SK-MEL-5 (cell line): Measurements from ENCODE around the gene PAPLN. TPM values are rescaled to one million over a fixed set of nuclear protein-coding genes. Genes with fewer than 3 reads are reported as not detected.

Source experiments
- DNase-seq: peaks from one replicate; pipeline ENCODE4 v3.0.0-alpha.2; 2016; ENCODE audit warnings: low read depth, low spot score
- in situ Hi-C: cut with HindIII; loops from 2 replicates; pipeline ENCODE4 v1.10.0; 2016; ENCODE audit warnings: low sequenced_read_pairs, high pct_unique_total_duplicates, low pct_unique_long_range_greater_than_20kb
- total RNA-seq: library from RNA; depleted of rRNA; stranded (reverse); fragments of >200 nt; shearing (Covaris generic); gene quantifications from 2 replicates; pipeline ENCODE4 v1.2.3, GENCODE V29; 2014

The PAPLN gene
- total RNA-seq, 1 experiment from 2014 or later: not detected

DNA sequence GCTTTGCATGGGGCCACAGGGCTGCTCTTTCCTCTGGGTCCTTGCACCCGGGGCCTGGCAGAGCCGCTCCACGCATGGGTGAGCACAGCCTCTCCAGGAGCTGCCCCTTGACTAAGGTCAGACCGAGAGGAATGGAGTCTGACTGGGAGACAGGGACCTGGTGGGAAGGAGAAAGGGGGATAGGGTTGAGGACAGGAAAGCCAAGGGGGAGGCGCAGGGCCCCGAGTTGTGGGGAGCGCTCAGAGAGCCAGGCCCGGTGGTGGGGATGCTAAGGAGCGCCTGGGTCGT lies 16.0 kb downstream of the PAPLN start:
- DNase-seq: no peak
- in situ Hi-C loops: no loop called here

DNA sequence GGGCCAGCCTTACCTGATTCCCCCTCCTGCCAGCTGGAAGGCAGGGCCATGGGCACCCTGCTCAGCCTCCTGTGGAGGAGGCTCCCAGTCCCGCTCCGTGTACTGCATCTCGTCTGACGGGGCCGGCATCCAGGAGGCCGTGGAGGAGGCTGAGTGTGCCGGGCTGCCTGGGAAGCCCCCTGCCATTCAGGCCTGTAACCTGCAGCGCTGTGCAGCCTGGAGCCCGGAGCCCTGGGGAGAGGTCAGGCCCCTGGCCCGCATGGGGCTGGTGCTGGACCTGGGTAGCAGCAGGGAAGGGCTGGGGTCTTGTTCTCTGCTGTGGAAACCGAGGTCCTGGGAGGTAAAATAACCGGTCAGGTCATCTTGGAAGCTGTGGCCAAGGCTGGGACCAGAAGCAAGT lies 16.4 kb downstream of the PAPLN start:
- in situ Hi-C loops: no loop called here
- DNase-seq: no peak

DNA sequence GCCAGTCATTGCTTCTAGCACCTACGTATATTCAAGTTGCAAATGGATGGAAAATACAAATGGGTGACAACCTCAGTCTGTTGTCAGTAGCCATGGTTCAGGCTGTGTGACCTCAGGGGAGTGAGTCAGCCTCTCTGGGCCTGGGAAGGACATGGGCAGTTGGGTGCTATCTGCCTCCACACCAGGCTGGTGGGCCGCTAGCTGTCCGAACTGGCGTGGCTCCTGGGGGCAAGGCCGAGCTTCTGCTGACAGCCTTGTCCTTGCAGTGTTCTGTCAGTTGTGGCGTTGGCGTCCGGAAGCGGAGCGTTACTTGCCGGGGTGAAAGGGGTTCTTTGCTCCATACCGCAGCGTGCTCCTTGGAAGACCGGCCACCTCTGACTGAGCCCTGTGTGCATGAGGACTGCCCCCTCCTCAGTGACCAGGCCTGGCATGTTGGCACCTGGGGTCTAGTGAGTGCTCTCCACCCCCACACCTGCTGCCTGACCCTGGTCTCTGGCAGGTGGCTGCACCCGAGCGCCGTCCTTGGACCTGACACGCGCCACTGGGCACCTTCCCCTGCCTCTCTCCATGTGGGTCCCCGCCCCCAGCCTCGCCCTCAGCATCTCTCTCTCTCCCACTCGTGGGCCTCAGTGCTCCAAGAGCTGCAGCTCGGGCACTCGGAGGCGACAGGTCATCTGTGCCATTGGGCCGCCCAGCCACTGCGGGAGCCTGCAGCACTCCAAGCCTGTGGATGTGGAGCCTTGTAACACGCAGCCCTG lies 17.1 kb downstream of the PAPLN start:
- in situ Hi-C loops: no loop called here
- DNase-seq: no peak

DNA sequence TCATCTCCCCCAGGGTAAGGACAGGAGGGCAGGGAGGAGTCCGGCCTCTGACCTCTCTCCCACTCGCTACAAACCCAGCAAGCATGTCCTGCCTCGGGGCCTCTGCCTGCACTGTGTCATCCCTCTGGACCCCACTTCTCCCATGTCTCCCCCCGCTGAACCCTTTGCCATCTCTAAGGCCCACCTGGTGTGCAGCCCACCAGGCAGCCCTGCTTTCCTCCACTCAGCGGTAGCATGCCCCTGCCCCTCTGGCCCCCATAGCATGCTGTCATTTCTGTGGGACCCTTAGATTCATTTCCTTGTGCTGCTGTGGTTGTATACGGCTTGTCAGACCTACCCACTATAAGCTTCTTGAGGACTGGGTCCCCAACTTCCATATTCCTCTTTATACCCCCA lies 17.7 kb downstream of the PAPLN start:
- no peak for DNase-seq
- in situ Hi-C loops: no loop called here

DNA sequence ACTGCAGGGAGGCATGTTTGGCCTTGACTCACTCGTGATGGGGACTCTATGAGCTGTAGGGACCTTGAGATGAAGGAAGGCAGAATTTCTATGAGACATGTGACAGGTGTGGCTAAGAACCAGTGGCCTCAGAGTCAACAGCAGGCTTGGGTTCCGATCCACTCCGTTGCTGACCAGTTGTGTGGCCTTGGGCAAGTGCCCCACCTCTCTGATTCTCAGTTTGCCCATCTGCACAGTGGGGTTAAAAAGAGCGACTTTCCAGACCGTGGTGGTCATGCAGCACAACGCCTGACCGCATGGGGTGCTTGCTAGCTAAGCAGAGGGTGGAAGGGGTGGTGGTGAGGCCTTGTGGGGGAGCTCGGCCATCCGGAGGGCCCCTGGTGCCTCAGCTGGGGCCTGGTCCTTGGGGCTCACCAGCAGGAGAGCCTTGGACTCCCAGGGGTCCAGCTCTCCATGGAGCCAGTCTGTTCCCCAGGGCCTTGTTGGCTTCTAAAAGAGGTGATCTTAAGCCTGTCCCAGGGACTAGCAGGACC lies 18.5 kb downstream of the PAPLN start:
- in situ Hi-C loops: no loop called here
- DNase-seq: no peak

DNA sequence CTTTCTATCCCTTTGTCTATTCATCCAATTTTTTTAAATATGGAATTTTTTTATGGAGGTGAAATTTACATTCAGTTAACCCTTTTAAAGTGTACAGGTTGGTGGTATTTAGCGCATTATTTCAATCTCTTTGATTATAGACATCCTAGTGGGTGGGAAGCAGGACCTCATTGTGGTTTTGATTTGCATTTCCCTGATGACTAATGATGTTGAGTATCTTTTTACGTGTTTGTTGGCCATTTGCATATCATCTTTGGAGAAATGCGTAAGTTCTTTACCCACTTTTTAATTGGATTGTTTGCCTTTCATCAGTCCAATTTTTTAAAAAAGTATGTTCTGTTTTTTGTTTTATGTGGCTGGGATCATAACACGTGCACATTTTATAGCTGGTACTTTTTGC lies 20.8 kb downstream of the PAPLN start:
- in situ Hi-C loops: no loop called here
- DNase-seq: no peak

DNA sequence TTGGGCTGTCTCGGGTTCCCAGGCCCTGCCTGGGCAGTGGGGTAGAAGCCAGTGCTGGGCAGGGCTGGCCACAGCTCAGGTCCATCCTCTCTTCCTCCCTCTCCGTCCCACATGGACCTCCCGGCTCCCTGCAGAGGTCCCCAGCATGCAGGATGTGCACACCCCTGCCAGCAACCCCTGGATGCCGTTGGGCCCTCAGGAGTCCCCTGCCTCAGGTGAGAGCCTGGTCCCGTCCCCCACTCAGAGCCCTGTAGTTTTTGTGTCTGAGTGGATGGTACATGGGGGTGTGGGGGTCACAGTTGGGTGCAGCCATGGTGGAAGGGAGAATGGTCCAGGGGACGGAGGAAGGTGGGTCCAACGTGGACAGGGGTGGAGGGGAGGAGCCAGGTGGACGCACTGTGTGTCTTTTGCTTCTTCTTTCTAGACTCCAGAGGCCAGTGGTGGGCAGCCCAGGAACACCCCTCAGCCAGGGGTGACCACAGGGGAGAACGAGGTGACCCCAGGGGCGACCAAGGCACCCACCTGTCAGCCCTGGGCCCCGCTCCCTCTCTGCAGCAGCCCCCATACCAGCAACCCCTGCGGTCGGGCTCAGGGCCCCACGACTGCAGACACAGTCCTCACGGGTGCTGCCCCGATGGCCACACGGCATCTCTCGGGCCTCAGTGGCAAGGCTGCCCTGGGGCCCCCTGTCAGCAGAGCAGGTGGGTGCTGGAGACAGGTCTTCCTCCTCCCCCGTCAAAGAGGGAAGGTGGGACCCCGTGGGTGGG lies 21.7 kb downstream of the PAPLN start:
- DNase-seq: no peak
- in situ Hi-C loops: no loop called here

DNA sequence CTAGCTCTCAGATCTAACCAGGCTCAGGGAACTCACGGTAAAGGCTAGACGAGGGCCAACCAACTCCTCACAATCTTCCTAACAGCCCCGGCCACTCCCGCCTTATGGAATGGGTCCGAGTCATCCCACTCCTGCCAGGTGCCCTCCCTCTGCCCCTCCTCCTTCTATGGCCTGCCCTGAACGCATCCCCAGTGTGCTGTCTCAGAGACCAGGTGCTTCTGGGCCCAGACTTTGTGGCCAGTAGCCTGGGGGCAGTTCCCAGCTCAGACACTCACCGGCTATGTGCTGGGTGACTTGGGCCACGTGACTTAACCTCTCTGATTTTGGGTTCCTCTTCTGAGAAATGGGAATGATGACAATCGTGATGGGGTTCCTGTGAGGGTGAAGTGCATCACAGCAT lies 22.5 kb downstream of the PAPLN start:
- no peak for DNase-seq
- in situ Hi-C loops: no loop called here

DNA sequence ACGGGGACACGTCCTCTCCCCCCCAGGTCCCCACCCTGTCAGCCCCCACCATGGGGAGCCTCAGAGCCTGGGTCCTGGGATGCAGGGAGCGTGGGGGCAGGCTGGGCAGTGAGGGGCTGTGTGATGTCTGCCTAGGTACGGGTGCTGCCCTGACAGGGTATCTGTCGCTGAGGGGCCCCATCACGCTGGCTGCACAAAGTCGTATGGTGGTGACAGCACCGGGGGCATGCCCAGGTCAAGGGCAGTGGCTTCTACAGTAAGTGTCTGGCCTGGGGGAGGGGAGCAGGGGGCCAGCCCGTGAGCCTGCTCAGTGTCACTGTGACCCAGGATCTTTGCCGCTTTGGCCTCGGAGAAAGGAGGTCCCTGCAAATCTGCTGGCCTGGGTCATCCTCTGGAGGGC lies 23.3 kb downstream of the PAPLN start:
- in situ Hi-C loops: no loop called here
- no peak for DNase-seq

DNA sequence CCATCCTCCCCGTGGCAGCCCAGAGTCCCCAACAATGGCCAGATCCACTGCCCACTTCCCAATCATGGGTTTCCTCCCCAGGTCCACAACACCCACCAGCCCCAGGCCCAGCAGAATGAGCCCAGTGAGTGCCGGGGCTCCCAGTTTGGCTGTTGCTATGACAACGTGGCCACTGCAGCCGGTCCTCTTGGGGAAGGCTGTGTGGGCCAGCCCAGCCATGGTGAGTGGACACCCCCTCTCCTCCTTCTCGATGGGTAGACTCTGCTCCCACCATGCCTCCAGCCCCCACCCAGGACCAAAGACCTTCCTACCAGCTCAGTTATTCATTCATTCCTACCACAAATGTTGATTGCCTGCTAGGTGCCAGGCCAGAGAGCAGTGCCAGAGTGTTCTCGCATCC lies 23.8 kb downstream of the PAPLN start:
- no peak for DNase-seq
- in situ Hi-C loops: no loop called here

DNA sequence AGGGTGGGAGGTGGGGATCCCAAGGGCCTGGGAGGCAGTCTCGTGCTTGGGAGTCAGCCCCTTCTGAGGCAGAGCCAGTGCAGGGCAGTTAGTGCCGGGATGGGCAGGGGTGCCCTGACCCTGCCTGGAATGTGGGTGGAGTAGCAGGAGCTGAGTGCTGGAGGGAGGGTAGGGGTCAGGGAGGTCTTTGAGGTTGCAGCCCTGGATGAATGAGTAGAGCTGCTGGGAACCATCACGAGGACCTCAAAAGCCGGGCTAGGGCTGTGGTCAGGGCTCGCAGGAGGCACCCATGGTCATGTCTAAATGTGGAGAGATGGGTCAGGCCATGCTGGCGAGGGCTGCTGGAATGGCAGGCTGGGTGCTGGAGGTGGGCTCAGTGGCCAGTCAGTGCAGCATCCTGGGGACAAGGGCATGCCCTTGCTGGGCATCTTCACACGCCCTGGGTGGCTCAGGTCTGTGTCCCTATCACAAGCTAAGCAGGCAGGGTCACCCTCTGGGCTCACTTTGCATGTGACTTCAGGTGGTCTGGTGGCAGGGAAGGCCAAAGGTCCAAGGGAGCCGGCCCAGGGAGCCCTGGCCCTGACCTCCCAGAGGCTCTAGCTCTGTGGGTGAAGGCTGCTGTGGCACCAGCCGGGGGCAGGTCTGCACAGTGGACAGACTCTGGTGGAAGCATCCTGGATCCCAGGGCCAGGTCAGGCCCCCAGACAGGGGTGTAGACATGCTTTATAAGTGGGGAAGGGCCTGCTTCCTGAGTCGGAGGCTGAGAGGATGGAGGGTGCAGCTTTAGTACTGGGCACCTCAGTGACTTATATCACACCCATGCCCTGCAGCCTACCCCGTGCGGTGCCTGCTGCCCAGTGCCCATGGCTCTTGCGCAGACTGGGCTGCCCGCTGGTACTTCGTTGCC lies 24.5 kb downstream of the PAPLN start:
- in situ Hi-C loops: no loop called here
- no peak for DNase-seq

DNA sequence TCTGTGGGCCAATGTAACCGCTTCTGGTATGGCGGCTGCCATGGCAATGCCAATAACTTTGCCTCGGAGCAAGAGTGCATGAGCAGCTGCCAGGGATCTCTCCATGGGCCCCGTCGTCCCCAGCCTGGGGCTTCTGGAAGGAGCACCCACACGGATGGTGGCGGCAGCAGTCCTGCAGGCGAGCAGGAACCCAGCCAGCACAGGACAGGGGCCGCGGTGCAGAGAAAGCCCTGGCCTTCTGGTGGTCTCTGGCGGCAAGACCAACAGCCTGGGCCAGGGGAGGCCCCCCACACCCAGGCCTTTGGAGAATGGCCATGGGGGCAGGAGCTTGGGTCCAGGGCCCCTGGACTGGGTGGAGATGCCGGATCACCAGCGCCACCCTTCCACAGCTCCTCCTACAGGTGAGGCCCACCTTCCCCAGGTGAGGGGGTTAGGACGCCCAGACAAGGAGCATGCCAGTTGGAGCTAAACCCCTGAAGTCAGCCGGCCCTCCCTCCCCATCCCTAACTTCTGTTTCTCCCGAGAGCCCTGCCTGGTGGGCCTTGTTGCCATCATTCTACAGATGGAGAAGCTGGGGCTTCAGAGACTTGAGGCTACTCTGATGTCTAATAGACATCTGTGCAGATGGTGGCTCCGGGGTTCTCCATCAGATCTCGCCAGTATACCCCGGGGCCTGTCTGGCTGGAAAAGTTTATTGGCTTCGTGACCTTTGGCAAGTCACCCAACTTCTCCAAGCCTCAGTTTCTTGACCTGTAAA lies 25.3 kb downstream of the PAPLN start:
- DNase-seq: no peak
- in situ Hi-C loops: no loop called here

DNA sequence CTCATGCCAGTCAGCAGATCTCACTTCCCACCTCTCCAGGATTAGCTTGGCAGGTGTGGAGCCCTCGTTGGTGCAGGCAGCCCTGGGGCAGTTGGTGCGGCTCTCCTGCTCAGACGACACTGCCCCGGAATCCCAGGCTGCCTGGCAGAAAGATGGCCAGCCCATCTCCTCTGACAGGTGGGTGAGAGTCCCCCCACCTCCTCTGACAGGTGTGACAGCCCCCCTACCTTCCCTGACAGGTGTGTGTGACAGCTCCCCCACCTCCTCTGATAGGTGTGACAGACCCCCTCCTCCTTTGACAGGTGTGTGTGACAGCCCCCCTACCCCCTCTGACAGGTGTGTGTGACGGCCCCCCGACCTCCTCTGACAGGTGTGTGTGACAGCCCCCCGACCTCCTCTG lies 26.3 kb downstream of the PAPLN start:
- in situ Hi-C loops: no loop called here
- no peak for DNase-seq

DNA sequence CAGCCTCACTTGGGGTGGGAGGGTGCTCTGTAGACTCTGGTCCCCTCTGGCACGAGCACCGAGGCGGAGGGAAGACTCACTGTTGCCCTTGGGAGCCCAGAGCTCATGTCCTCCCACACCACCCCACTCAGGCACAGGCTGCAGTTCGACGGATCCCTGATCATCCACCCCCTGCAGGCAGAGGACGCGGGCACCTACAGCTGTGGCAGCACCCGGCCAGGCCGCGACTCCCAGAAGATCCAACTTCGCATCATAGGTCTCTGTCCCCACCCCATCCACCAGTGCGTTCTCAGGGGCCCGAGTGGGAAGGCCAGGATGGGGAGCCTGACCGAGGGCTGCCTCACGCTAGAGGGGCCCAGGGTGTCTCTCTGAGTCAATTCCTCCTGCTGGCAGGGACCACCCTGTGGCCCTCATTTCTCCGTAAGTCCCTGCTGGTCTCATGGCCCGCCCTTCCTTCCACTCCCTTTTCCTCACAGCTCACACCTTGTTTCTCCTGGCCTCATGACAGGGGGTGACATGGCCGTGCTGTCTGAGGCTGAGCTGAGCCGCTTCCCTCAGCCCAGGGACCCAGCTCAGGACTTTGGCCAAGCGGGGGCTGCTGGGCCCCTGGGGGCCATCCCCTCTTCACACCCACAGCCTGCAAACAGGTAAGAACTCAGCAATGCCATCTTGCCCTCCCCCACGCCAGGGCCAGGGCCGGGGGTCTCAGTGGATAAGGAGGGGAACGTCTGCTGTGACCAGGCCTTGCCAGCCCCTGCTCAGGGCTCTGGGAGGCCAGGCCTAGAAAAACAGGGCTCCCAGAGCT lies 27.0 kb downstream of the PAPLN start:
- in situ Hi-C loops: no loop called here
- no peak for DNase-seq

DNA sequence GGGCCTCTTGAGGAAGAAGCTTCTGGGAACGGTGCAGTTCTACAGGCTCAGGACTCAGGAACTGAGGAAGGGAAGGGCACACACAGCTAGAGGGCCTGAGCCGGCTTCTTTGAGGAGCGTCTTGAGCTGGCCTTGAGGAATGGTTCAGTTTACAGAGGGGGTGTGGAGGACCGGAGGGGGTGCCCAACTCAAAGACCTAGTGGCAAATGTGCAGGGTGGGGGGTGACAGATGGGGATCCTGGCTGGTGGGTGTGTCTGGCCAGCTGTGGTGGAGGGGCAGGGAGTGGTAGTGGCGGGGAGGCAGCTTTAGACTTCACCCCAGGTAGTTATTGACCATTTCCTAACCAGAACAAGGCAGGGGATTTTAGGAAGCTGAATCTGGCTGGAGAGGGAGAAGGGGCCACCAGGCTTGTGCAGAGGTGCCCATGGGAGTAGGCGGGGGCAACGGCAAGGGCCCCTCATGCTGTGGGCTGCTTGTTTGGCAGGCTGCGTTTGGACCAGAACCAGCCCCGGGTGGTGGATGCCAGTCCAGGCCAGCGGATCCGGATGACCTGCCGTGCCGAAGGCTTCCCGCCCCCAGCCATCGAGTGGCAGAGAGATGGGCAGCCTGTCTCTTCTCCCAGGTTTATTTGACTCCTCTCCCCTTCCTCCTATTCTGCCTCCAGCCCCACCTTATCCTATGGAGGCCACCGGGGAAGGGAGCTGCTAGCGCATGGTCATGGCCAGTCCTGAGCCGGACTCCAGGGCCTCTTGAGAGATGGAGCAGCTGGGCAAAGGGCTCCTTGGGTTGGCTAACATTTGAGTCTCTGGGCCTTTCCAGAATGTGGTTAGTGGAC lies 27.8 kb downstream of the PAPLN start:
- no peak for DNase-seq
- in situ Hi-C loops: no loop called here

DNA sequence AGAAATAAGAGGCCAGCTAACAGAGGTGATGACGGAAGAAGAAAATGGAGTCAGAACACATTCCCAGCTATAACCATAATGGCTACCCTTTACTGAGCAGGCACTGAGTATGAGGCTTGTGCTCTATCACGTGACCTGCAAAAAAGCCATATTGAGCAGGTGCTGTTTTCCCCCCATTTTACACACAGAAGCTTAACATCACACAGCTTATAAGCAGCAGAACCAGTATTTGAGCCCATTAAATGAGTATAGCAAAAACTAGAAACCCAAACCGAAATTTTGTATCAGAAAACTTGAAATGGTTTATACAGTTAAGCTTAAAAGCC lies 28.4 kb downstream of the PAPLN start:
- in situ Hi-C loops: no loop called here
- no peak for DNase-seq
